ENCODE data around the gene DAB1.
"Not testable (repeated sequence)": the region's sequence is repeated elsewhere in the genome, so short reads cannot be mapped to it uniquely, and the experiment has no call there.

DAB1 gene

DNA sequence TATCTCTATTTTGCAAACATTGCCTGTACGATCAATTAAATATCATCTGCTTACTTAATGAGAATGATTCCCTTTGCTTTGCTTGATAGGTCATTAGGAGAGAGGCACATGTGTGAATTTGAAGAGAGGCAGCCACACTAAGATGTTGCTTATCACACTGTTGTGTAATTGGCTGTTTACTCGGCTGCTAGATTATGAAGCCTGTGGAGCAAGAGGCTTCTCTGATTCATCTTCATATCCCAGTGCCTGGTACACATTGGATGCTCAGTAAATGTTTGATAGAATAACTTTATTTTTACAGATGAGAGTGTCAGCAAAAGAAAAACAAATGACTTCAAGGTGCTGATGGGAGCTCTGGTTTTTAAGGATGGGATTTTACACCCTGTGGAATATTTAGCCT, 301.8 kb downstream of the DAB1 start:
- DNase-seq (ENCODE audit: low read depth in 2 of 2) = no peak

- DNase-seq (ENCODE audit: low read depth in 2 of 2) = no peak
These were observed 304.8 kb downstream of the DAB1 start for GRCh38 chr1:57118948-57119603.

- DNase-seq (ENCODE audit: low read depth in 2 of 2) = no peak
These were observed 306.1 kb downstream of the DAB1 start for GRCh38 chr1:57117753-57118152.

GRCh38 chr1:57116871-57117270, 307.0 kb downstream of the DAB1 start:
- no peak for DNase-seq (ENCODE audit: low read depth in 2 of 2)

GRCh38 chr1:57115030-57115614, 308.7 kb downstream of the DAB1 start:
- DNase-seq (ENCODE audit: low read depth in 2 of 2) = no peak

- no peak for DNase-seq (ENCODE audit: low read depth in 2 of 2)
These were observed 311.7 kb downstream of the DAB1 start for GRCh38 chr1:57112148-57112547.

DNA sequence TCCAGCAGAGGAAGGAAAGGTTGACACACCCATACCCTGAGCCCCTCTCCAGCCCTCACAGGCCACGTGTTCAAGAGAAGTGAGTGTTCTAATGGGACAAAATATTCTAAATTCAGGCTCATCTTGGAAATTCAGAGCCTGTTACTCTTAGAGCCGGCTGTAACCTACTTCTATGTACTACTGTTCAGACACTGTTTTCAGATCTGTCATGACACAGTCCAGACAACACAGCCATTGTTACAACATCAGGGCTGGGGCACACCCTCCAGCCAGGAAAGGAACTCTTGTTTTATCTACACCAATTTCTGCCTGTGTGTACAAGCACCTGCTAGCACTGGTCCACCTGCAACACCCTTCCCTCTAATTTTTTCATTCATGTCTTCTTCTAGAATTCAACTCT, 312.7 kb downstream of the DAB1 start:
- no peak for DNase-seq (ENCODE audit: low read depth in 2 of 2)

DNA sequence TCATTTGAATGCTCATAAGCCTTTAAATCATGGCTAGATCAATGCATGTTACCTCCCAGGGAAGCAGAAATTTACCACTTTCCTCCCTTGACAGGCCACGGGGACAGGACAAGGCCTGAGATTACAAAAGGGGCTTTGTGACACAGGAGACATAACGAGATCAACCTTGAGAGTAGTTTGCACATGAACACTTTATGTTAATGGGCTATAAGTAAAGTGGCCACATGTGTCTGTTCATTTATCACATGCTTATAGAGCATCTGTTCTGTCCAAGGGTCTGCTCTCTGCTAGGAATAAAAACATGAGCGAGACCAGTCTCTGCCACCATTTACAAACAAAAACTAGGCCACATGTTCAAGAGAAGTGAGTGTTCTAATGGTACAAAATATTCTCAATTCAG, 314.0 kb downstream of the DAB1 start:
- no peak for DNase-seq (ENCODE audit: low read depth in 2 of 2)

DNA sequence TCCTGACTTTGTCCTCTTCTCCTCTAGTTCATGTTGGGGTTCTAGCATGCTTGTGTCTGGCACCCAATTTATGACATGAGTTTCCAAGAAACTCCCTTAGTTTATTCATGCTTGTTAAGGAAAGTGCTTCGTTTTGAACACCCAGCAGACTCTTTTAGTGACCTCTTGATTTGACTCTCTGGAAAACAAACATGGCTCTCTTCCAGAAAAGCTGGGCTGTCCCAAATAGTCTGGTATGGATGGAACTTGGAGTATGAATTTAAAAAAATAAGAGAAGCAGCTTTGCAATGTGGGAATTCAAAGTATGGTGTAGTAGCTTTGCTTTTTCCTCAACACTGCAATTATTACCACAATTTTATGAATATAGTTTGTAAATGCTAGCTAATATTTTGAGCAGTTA, 314.6 kb downstream of the DAB1 start:
- DNase-seq (ENCODE audit: low read depth in 2 of 2) = no peak

DNA sequence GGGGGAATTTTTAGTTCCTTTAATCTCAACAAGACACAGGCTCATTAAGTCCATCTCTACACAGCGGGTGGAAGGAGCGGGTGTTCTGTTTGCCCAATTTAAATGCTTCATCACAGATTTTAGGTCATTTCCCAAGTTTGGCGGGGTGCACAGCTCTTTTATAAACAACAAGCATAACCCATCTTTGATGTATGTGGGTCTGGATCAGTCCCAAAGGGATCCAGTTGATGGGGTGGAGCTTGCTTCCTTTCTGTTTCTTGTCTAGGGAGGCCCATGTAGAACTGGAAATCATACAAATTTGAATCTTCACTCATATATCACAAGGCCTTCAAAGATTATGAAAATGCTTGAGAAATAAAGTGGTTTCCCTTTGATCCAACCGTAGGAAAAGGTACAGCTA, 317.6 kb downstream of the DAB1 start:
- DNase-seq (ENCODE audit: low read depth in 2 of 2) = no peak

- DNase-seq (ENCODE audit: low read depth in 2 of 2) = no peak
These were observed 321.1 kb downstream of the DAB1 start for GRCh38 chr1:57102561-57103326.

DNA sequence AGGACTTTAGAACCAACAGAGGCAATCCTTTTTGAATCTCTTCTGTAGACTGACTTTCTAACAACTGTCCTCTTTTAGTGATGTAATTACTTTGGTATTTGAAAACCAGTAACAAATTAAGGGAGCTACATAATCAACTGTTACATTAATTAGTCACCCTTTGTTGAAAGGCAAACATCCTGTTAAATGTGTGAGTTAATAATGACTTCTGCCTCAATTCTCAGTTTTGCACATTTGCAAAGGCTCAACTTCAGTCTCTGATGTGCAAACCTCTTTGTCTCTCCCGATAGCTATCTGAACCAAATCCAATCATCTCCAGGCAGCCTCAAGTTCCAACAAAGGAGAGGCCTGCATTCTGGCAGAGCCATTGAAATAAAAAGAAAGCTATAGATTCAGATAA, 322.7 kb downstream of the DAB1 start:
- DNase-seq (ENCODE audit: low read depth in 2 of 2) = no peak

DNA sequence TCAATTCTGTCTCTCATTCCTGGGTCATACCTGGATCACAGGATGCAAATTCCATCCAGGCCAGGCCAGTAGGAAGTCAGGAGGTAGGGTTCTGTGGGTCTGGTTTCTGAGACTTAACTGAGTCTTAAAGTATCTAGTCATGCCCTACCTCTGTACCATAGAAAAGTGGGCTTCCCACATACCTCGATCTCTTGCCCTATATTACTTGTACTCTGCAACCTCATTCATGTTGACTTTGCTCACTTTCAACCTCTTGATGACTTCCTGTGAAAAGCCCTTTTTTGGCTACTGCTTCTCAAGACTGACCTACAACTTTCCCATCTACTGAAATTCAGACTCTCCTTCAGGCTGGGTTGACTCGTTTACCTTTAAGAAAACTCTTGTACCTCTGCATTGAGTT, 329.1 kb downstream of the DAB1 start:
- DNase-seq (ENCODE audit: low read depth in 2 of 2) = no peak

DNA sequence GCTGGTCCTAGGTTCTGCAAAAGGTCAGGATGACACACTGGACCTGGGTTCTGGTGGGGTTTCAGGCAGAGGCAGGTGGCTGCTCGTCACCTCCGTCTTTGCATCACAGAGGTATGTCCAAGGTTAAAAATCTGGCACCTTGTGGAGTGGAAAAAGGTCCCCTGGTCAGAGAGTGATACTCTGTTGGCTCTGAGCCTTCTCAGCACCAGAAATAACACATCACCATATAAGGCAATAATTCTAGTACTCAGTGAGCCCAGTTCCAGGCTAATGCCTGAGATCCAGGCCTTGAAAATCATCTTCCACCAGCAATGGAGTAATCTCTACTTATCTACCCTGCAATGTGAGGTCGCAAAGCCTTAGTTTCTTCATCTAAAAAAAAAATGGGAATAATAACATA, 330.7 kb downstream of the DAB1 start:
- no peak for DNase-seq (ENCODE audit: low read depth in 2 of 2)

GRCh38 chr1:57091642-57092041, 332.2 kb downstream of the DAB1 start:
- no peak for DNase-seq (ENCODE audit: low read depth in 2 of 2)

- no peak for DNase-seq (ENCODE audit: low read depth in 2 of 2)
These were observed 334.0 kb downstream of the DAB1 start for GRCh38 chr1:57089855-57090254.

DNA sequence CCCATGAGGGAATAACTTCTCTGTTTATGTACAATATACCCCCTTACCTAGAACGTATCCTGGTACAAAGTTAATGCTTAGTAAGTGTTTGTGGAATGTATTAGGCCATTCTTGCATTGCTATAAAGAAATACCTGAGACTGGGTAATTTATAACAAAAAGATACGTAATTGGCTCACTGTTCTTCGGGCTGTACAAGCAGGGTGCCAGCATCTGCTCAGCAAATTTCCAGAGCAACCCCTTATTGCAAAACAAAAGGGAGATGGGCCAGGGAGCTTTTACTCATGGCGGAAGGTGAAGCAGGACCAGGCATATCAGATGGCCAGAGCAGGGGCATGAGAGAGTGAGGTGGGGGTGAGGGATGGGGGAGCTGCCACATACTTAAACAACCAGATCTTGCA, 334.6 kb downstream of the DAB1 start:
- no peak for DNase-seq (ENCODE audit: low read depth in 2 of 2)

GRCh38 chr1:57088653-57089052, 335.2 kb downstream of the DAB1 start:
- DNase-seq (ENCODE audit: low read depth in 2 of 2) = no peak

- DNase-seq (ENCODE audit: low read depth in 2 of 2) = not testable (repeated sequence)
These were observed 336.2 kb downstream of the DAB1 start for GRCh38 chr1:57087660-57088059.

DNA sequence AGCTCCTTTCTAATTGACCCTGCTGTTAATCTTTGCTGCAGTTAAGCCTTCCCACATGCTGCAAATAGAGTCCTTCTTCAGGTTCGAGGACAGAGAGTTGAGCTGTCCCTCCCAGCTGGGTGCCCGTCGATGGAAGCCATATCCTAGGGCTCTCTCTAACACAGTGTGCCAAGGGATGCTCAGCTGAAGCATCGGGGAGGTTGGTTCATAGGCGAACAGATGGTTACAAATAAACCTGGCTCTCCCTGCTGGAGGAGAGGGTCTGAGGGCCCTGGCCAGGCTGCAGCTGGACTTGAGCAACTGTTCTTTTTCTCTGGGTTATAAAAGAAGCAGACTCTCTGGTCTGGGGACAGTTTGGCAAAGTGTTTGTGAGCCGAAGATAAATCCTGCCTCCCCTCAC, 337.7 kb downstream of the DAB1 start:
- no peak for DNase-seq (ENCODE audit: low read depth in 2 of 2)

GRCh38 chr1:57084701-57085100, 339.2 kb downstream of the DAB1 start:
- DNase-seq (ENCODE audit: low read depth in 2 of 2) = no peak

DNA sequence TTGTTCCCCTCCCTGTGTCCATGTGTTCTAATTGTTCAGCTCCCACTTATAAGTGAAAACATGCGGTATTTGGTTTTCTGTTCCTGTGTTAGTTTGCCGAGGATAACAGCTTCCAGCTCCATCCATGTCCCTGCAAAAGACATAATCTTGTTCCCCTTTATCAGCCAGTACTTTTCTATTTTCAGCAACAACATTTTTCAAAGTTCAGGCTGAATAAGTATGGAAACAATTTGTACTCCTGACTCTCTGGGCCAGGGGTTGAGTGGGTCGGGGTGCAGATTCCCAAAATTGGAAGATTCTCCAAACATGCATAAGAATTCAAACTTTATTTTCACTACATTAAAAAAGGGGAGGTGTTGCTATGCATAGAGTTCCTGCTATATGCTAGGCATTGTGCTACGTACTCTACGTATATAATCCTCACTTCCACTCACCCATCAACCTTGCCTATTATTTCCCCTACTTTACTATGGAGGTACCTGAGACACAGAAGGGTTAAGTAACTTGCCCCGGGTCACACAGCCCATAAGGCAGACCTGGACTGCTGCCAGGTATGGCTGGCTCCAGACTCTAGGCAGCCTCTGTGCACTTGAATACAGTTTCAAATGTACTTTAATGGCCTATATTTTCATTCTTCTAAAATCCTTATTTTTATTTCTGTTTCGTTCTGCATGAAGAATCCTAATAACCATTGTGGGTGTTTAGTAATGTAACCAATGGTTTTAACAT, 341.0 kb downstream of the DAB1 start:
- no peak for DNase-seq (ENCODE audit: low read depth in 2 of 2)

Measured in stimulated activated CD8-positive, alpha-beta memory T cell treated with anti-CD3 and anti-CD28 coated beads, Interleukin-15, amount 100 ng/mL, for 48 hours (primary cell).